ENCODE data around the gene RNGTT.

Gene RNGTT

GRCh38 chr6:88588938-88589337 is 374.5 kb downstream of the RNGTT start:
- DNase-seq (ENCODE audit: low read depth in 2 of 2) = no peak

- no peak for DNase-seq (ENCODE audit: low read depth in 2 of 2)
These were observed 376.3 kb downstream of the RNGTT start for GRCh38 chr6:88587150-88587520.

DNA sequence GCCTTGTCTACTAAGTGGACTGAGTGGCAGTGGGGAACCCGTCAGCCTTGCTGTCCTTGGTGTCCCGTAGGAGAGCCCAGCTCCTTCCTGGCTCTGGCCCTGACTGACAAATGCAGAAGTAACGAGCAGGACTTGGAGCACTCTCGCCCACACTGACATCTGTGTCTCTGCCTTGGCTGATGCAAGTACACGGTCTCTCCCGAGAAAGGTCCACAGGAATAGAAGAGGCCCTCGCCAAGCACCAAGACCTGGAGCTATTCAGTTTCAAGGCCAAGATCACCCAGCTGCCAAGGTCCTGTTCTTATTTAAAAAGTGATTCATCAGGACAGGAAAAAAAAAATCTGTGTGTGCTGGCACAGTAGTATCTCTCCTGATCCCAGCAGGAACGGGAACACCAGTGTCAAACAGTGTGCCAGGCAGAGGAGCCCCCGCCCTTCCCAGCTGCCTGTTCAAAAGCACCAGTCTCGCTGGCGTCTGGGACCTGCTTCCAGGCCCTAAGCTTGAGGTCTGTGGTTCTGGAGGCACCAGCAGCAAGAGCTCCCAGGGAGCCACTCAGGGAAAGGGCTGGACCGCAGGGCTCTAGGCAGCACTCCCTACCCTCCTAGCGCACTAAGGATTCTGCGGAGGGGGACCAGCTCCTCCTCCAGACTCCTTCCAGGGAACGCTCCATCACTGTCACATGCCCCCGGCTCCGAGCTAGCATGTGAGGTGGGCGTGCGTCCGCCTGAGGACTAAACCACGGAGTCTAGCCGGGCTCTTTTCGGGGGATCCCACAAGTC is 376.9 kb downstream of the RNGTT start:
- no peak for DNase-seq (ENCODE audit: low read depth in 2 of 2)

GRCh38 chr6:88585276-88585692 is 378.1 kb downstream of the RNGTT start:
- DNase-seq (ENCODE audit: low read depth in 2 of 2) = no peak

DNA sequence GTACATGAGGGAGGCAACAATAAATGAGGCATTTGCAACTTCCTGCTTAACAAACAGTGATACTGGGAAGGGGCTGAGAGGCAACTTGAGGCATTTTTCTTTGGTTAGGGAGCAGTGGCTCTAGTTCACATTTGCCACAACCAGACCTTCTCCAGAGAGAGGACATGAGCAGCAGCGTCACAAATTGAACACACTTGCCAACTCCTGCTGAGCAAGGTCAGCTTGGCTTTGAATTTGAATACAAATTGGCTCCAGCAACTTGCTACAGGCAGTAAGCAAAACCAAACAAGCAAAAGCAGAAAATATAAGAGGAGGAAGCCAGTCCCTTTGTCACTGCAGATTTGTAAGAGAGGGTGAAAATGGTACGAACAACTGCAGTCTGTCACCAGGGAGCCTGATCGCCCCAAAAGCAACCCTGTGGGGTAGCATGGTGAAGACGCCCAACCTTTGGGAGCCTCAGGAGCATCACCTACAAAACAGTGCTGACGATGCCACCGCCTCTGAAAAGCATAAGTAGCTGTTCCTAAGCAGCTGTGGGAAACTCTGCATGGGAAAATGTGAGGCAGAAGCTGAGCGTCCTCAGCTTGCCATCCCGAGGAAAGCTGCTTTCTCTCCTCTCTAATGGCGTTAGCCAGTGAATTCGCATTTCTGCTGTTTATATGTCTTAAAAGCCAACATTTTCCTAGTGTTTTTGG is 378.7 kb downstream of the RNGTT start:
- DNase-seq (ENCODE audit: low read depth in 2 of 2) = no peak

- DNase-seq (ENCODE audit: low read depth in 2 of 2) = no peak
These were observed 386.0 kb downstream of the RNGTT start for GRCh38 chr6:88577461-88577860.

- DNase-seq (ENCODE audit: low read depth in 2 of 2) = no peak
These were observed 387.9 kb downstream of the RNGTT start for GRCh38 chr6:88575536-88575935.

GRCh38 chr6:88574651-88575050 is 388.8 kb downstream of the RNGTT start:
- DNase-seq (ENCODE audit: low read depth in 2 of 2) = no peak

DNA sequence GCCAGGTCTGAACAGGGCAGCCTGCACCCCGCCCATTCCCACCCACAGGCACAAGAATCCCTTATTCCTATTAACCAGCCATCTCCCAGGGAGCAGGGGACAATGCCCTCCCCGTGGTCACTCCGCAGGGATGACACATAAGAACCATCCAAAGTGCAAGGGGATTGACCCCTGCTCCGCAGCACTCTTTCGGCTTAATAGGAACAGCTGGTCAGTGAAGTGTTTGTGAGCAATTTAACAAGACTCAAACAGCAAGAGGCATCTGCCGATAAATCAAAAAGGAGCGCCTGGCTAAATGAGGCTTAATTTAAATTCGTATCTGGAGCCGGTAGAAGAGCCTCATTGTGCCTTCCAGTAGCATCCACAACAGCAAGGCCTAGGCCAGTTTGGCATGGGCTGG is 389.4 kb downstream of the RNGTT start:
- no peak for DNase-seq (ENCODE audit: low read depth in 2 of 2)

GRCh38 chr6:88573561-88573960 is 389.9 kb downstream of the RNGTT start:
- no peak for DNase-seq (ENCODE audit: low read depth in 2 of 2)

DNA sequence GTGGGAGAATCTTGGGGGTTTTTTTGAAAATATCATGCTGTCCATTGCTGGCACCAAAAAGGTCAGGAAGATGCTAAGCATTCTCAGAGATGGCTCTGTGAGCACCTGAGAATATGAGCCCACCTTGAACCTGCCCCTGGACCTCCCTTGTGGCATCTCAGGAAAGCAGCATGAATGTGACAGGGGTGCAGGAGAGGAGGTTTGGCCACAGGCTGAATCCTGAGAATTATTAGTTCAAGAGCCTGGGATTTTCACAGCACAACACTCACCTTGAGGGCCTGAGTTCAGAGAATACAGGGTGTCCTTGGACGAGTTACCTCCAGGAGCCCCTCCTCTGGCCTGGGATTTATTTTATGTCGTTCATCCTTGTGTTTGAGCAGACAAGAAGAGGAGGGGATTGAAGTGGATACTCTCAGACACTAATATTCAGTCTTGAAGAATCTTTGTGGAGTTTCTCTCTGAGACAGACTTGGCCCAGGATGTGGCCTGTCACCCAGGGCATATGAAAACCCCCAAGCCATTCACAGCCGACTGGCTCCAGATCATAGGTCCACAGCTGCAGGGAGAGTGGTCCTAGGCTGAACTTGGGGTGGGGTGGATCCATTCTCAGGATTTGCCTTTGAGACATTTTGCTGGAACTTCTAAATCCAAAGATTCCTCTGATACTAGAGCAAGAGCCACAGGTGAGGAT is 390.8 kb downstream of the RNGTT start:
- no peak for DNase-seq (ENCODE audit: low read depth in 2 of 2)

GRCh38 chr6:88569959-88570358 is 393.5 kb downstream of the RNGTT start:
- DNase-seq (ENCODE audit: low read depth in 2 of 2) = no peak

DNA sequence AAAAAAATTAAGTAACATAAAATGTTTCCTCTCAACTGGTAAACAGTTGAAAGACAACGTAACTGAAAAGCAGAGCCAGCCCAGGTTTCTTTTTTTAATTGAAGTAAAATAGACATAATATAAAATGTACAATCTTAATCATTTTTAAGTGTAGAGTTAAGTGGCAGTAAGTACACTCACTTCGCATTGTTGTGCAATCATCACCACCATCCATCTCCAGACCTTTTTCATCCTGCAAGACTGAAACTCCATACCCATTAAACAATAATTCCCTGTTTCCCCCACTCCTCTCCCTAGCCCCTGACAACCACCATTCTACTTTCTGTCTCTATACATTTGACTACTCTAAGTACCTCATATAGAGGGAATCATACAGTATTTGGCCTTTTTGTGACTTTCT is 395.7 kb downstream of the RNGTT start:
- no peak for DNase-seq (ENCODE audit: low read depth in 2 of 2)

DNA sequence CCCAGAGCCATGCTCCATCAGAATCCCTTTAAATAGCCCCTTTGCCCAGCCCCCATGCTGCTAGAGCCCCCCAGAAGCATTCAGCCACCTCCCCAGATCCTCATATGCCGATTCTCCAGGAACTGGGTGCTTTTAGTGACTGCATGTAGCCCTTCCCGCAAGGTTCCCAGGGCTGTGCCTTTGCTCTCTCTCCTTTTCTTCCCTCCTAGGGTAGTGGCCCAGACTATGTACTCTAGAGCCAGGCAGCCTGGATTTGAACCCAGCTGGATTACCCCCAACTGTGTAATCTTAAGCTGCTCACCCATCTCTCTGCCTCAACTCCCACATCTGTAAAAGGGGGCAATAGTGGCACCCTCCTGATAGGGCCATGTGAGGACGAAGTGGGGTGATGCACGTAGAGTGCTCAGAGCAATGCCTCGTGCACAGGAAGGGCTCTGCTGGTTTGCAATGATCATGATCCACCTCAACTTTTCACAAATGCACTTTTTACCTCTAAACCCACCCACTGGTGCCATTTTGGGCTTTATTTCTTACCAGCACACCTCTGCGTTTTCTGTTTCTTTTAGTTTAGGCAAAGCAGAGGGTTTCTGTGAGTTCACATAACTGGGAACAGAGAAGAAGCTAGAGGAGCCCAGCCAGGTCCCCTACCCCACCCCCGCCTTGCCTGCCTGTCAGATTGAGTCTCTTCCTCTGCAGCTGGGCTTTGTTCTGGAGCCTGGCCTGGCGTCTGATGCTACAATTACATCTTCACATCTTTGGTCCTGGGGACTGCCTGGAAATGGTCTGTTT is 396.5 kb downstream of the RNGTT start:
- DNase-seq (ENCODE audit: low read depth in 2 of 2) = no peak

DNA sequence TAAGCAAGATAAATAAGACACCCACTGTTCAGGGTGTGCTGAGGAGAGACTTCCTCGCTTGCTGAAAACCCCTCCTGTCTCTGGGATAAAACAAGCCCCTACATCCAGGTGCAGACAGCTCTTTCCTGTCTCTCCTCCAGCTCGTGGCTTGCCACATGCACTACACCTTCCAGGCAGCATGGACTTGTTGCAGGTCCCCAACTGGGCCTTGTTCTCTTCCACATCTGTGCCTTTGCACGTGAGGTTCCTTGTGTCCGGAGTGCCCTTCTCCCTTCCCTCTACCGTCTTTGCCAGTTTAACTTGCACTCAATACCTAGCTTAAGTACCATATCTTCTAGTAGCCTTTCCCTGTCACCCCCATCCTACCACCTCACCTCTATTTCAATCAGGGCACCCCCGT is 397.6 kb downstream of the RNGTT start:
- DNase-seq (ENCODE audit: low read depth in 2 of 2) = no peak

GRCh38 chr6:88565409-88565811 is 398.0 kb downstream of the RNGTT start:
- DNase-seq (ENCODE audit: low read depth in 2 of 2) = no peak

- no peak for DNase-seq (ENCODE audit: low read depth in 2 of 2)
These were observed 400.2 kb downstream of the RNGTT start for GRCh38 chr6:88563277-88563625.

DNA sequence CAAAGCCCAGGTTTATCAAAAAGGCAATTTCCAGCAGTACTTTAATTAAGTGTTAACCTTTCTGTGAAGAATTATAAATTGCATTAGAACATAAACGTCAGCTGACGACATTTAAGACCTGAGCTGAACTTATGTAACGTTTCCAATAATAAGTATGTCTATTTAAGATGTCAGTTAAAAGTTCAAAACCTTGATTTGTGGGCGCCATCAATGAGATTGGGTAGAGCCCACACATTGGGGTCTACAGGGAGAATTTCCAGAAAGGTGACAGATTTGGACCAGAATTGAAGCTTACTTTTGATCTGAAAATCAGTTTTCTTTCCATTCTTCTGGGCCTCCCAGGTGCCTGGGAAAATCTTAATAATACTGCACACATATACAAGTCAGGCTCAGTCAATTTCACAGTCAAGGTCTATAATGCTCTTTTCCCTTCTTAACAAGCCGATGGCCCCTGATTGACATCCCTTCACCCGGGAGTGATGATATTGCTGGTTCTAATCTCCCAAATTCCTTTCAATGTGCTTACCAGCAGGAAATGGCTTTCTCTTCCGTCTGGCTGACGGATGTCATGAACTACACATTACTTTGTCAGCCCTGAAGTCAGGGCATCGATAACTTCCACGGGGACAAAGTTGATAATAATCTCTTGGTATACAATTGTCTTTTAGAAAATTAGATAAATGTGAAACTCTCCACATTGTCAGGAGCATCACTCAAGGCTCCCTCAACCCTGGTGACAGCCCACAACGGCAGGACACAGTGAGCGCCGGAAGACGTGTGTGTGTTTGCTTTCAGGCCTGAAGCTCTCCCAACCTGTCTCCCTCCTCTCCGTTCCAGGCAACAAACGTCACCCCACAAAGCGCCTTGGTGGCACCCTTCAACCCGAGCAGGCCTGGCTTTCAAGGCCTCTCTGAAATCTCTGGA is 400.8 kb downstream of the RNGTT start:
- DNase-seq (ENCODE audit: low read depth in 2 of 2) = no peak

- DNase-seq (ENCODE audit: low read depth in 2 of 2) = no peak
These were observed 401.5 kb downstream of the RNGTT start for GRCh38 chr6:88561954-88562315.

DNA sequence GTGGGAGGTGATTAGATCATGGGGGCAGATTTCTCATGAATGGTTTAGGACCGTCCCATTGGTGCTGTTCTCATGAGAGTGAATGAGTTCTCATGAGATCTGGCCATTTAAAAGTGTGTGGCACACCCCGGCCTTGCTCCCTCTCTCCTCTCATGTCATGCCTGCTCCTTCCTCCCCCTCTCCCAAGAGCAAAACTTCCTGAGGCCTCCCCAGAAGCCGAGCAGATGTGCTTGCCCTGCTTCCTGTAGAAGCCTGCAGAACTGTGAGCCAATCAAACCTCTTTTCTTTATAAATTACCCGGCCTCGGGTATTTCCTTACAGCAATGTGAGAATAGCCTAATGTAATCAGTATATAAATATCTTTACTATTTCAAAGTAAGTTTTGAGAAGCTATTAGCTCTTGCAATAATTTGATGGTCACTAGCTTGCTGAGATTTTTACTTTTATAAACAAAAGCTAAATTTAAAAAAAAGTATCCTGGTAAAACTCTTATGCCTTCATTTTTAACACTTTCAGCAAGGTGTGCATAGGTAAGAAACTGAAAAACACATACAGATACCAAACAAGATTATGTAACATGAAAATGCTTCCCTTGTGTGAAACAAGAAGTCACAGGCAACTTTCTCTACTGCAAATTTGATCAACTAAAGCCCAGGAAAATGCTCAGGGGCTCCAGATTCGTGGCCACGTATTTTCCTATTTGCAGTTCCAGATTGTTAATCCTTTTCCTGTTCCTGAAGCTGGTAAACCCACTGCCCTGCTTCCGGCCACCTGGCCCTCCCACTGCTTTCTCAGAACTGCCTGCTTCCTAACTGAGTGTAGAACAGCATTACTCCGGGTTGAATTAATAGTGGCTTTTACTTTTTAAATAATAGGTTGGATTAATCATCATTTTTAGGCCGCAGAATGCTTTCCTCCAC is 402.1 kb downstream of the RNGTT start:
- DNase-seq (ENCODE audit: low read depth in 2 of 2) = no peak
